Lower leg skin (tissue), 4 donors: ENCODE data around the gene VSX1. TPM values are rescaled to one million over a fixed set of nuclear protein-coding genes. Genes with fewer than 3 reads are reported as not detected.

ENCODE experiments used
- DNase-seq, 2 donors: peaks; one replicate each; pipeline ENCODE4 v3.0.0-alpha.2; 2019; ENCODE audit warnings: low spot score in 2 of 2
- H3K4me3 ChIP-seq: fragments of 200-600 bp; sonication (generic); 2 replicates; pipeline ENCODE4 v1.5.1; 2017; ENCODE audit warnings: mild to moderate bottlenecking, low read depth; ENCODE audit not compliant: poor library complexity, severe bottlenecking
- POLR2A ChIP-seq, 2 donors: fragments of 450-650 bp; IDR thresholded peaks; one replicate each; pipeline ENCODE4 v1.6.1; 2016 to 2017; ENCODE audit warnings: antibody characterized with exemption in 2 of 2, mild to moderate bottlenecking in 1 of 2, moderate library complexity in 1 of 2
- WGBS, 2 donors: methylation state at CpG; one replicate each; pipeline ENCODE4 v1.1.5; 2018; 5-methylcytosine and 5-hydroxymethylcytosine counted together
- intact Hi-C: fragments of 100-400 bp; cut with DNase I; formaldehyde crosslinking; loops from one replicate; pipeline ENCODE4 v1.15.0; 2023; ENCODE audit warnings: low total_unique reads
- total RNA-seq, 4 donors: library from RNA; depleted of rRNA; stranded (reverse); fragments of >200 nt; gene quantifications; one replicate each; pipeline ENCODE4 v1.1.0, GENCODE V29; 2016
- TF ChIP-seq, protein P1 (sequence below), 3 donors: fragments of 450-650 bp; IDR thresholded peaks; one replicate each; pipeline ENCODE4 v1.5.1; 2016; ENCODE audit warnings: antibody characterized with exemption in 3 of 3, mild to moderate bottlenecking in 3 of 3, moderate library complexity in 2 of 3

Gene VSX1
- total RNA-seq, 4 donors from 2014 or later: not detected

DNA sequence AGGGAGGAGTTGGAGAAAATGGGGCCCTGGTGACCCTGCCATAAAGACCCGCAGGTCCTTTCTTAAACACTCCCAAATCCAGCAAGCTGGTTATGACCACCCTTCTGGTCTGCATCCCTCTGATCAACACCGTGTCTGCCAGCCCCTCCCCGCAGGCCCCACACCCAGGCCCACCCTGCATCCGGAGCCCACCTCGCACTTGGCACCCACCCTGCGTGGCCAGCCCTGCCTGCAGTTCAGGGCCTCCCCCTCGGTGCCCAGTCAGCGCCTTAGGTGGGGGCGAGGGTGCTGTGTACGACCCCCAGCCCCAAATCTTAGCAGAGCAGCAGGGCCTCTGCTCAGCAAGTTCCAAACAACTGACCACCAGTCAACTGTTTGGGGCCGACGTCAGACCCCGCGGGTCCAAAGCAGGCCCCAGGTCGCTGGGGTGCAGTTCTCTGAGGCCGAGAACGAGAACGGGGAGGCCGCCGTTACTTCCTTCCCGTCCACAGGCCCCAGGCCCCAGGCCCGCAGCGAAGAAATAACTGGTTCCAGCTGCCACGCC, 25.2 kb downstream of the VSX1 start:
- TF ChIP-seq POLR2A (IDR thresholded peaks at IDR 0.05): no peak
- TF ChIP-seq, protein P1, sequence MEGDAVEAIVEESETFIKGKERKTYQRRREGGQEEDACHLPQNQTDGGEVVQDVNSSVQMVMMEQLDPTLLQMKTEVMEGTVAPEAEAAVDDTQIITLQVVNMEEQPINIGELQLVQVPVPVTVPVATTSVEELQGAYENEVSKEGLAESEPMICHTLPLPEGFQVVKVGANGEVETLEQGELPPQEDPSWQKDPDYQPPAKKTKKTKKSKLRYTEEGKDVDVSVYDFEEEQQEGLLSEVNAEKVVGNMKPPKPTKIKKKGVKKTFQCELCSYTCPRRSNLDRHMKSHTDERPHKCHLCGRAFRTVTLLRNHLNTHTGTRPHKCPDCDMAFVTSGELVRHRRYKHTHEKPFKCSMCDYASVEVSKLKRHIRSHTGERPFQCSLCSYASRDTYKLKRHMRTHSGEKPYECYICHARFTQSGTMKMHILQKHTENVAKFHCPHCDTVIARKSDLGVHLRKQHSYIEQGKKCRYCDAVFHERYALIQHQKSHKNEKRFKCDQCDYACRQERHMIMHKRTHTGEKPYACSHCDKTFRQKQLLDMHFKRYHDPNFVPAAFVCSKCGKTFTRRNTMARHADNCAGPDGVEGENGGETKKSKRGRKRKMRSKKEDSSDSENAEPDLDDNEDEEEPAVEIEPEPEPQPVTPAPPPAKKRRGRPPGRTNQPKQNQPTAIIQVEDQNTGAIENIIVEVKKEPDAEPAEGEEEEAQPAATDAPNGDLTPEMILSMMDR (IDR thresholded peaks at IDR 0.05): no peak
- H3K4me3 ChIP-seq: peak overlapping the region; percentile 70
- peak in 1 of 2 donors; percentile 90 for DNase-seq
- 4 to 9% methylated on average over 18 to 21 of the region's 24 CpGs for WGBS, 2 donors
- intact Hi-C loops: no loop called here

DNA sequence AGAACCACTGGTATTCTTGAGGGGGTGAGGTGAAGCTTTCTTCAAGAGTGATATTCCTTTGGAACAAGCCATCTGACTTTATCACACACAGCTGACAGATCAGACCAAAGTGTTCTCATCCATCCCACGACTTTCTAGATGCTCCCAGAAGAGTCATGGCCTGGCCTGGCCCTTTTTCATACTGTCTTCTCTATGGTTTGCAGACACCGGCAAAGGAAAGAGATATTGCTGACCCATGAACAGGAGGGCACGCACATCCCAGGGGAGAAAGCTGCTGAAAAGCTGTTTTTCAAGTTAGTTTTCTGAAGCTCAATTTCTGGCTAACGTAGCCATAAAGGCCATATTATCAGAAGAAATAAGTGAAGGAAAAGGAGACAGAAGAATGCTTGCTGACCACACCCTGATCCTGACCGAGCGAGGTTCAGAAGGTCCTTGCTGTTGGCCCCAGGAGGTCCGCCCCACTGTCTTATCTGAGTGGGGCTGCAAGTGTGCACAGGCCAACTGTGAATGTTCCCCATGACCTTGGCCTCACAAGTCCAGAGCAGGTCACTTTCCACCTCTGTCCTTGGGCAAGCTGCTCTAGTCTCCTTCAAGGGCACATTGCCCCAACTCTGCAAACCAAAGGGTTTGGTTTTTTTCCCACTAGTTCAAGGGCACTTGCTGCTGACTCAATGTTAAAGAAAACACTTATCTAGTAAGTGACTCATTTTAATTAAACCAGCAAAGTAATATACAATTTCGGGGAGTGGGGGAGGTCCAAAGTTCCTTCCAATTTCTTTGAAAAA, 26.0 kb downstream of the VSX1 start:
- H3K4me3 ChIP-seq: no peak overlapping the region
- WGBS, 2 donors: 71 to 79% methylated on average over 8 of the region's 8 CpGs
- TF ChIP-seq, protein P1 (IDR thresholded peaks at IDR 0.05): no peak
- no peak for TF ChIP-seq POLR2A (IDR thresholded peaks at IDR 0.05)
- no peak for DNase-seq
- intact Hi-C loops: no loop called here

DNA sequence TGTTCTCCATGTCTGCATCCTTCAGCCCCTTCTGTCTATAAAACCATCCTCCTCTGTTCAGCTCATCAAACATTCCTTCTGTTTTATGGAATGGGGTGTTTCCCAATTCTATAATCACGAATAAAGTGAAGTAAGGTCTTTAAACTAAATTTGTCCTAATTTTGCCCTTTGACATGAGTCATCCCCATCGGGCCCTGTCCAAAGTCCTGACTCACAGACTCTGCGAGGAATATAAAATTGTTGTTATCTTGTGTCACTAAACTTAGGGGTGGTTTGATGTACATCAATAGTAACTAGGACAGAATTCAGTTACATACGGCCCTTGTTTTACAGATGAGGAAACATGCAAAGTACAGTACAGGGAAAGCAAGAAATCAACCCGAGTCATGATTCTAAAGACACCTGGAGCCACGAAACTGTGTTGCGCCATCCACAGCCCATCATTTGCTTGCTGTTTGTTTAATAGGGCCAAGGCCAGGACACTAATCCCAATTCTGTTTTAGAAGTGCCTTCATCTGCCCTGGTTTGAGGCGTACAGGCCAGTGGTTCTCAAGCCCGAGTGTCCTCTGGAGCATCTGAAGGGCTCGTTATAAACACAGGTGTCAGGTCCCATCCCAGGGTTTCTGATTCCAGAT, 26.8 kb downstream of the VSX1 start:
- intact Hi-C loops: no loop called here
- WGBS, 2 donors: 70 to 71% methylated on average over 10 of the region's 10 CpGs
- H3K4me3 ChIP-seq: no peak overlapping the region
- DNase-seq: no peak
- TF ChIP-seq, protein P1 (IDR thresholded peaks at IDR 0.05): no peak
- no peak for TF ChIP-seq POLR2A (IDR thresholded peaks at IDR 0.05)

DNA sequence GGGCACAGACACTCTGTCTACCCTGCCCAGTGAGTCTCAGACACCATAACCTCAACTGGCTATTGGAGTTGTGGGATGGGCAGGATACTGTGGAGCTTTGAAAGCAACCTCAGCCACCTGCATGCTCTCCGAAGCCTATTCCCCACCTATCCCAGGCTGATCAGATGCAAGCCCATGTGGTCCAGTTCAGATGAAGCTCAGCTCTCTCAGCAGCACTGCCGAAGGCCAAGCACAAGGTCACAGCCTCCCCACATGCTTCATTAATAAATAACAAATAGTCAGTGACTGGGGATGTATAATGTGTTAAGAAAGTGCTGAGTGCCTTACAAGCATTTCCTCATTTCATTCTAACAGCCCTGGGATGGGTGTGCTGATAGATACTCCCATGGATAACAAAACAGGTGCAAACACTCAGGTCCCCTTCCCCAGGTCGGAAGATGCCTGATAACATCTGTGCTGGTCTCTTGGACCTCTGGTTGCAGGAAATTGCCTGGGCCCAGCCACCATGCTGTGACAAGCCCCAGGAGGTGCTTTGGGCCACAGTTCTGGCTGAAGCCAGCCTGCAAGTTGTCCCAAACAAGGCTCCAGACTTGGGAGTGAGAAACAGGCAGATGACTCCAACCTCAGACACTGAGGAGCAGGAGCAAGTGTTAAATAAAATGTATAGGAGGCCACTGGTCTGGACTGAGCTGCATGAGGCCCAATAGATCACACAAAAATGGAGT, 27.7 kb downstream of the VSX1 start:
- peak in 1 of 2 donors; percentile 40 for DNase-seq
- no peak overlapping the region for H3K4me3 ChIP-seq
- TF ChIP-seq POLR2A (IDR thresholded peaks at IDR 0.05): no peak
- TF ChIP-seq, protein P1 (IDR thresholded peaks at IDR 0.05): no peak
- WGBS, 2 donors: 76 to 93% methylated on average over 3 of the region's 3 CpGs
- intact Hi-C loops: no loop called here

DNA sequence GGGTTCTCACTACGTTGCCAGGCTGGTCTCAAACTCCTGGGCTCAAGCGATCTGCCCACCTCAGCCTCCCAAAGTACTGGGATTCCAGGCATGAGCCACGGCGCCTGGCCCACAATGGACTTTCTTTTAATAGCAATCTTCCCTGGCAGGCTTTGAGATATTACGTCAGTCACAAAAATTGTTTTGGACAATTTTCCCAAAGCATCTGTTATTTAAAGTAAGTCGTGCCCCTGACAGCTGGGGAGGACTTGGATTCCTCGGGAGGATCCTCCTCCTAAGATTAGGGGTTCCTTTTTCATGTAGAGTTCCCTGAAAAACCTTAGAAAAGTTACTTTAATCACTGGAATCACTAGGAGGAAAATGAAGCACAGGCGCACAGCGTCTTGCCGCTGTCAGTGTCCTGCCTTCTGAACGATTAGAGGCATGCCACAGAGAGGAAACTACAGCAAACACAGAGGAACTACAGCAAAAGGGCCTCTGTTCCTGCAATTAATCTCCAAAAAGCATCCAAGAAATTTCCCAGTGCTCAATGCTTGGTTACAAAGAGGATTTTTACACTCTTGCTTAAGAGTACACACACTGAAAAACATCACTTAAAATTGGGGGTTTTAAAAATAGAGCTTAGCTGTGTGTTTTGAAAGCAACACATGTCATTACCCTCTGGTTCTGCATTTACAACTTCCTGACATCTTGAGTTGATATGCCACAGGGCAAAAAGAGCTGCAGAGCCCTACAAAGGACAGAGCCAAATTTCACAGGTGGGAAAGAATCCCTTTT, 28.5 kb downstream of the VSX1 start:
- H3K4me3 ChIP-seq: no peak overlapping the region
- intact Hi-C loops: no loop called here
- TF ChIP-seq POLR2A (IDR thresholded peaks at IDR 0.05): no peak
- TF ChIP-seq, protein P1 (IDR thresholded peaks at IDR 0.05): no peak
- DNase-seq: peak in 1 of 2 donors; percentile 90
- 10 to 17% methylated on average over 11 of the region's 11 CpGs for WGBS, 2 donors
